ENCODE measurements around the gene NUP160. TPM values are rescaled to one million over a fixed set of nuclear protein-coding genes. Genes with fewer than 3 reads are reported as not detected.

The NUP160 gene
- total and polyA plus RNA-seq, 2 of the 4 experiments (the other 2 are of a cell fraction): 12.5 to 35.0 TPM

DNA sequence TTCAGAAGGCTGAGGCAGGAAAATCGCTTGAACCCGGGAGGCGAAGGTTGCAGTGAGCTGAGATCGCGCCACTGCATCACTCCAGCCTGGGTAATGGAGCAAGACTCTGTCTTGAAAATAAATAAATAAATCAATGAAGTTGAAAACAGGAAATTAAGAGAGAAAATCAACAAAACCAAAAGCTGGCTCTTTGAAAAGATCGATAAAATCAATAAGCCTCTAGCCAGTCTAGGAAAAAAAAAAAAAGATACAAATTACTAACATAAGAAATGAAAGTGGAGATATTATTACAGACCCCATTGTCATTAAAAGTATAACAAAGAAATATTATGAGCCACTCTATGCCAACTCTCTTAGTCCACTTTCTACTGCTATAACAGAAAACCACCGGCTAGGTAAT, 48.0 kb upstream of the NUP160 start:
- Histone ChIP-seq H3K9me1 (ENCODE audit: insufficient read depth, low read length) (no peaks in the 10 kb centered on the region), H2BK5ac (ENCODE audit: low read depth, low read length, poor library complexity, severe bottlenecking) (no peak overlapping the region), H4K20me1 (ENCODE audit: insufficient read depth, low read length) (no peaks in the 10 kb centered on the region), H3K9me3 (ENCODE audit: control insufficient read depth, insufficient read depth, low read length) (no peaks in the 10 kb centered on the region), H3K56ac (ENCODE audit: extremely low read depth, insufficient read depth, low read length) (no peak overlapping the region), H4K5ac (ENCODE audit: low read depth, low read length) (no peak overlapping the region), H3K9ac (ENCODE audit: low read depth, low read length) (no peak overlapping the region), H4K8ac (ENCODE audit: low read depth in 2 of 2, low read length in 2 of 2) (no peak overlapping the region), H3K4me2 (ENCODE audit: low read depth, low read length) (no peak overlapping the region), H3K18ac (ENCODE audit: low read depth, low read length) (no peak overlapping the region), H3K4me1 (ENCODE audit: control insufficient read depth, insufficient read depth, low read length) (no peaks in the 10 kb centered on the region), H3K27me3 (ENCODE audit: control insufficient read depth, insufficient read depth, low read length) (no peaks in the 10 kb centered on the region; the same call in 1 of the 2 replicates), H2AK5ac (ENCODE audit: low read depth, low read length) (no peak overlapping the region), H2BK120ac (ENCODE audit: low read depth, low read length) (no peak overlapping the region), H3K4me3 (ENCODE audit: insufficient read depth, low read depth, low read length) (no peak overlapping the region), H2AFZ (replicated peaks; ENCODE audit: low read length, poor library complexity) (no peak overlapping the region), H3K36me3 (ENCODE audit: control insufficient read depth, insufficient read depth, low read length) (no peaks in the 10 kb centered on the region), H3K4ac (ENCODE audit: low read depth, low read length) (no peak overlapping the region), H4K91ac (ENCODE audit: insufficient read depth, low read depth, low read length) (no peak overlapping the region), H2BK15ac (ENCODE audit: low read depth, low read length) (no peak overlapping the region), H3K14ac (replicated peaks; ENCODE audit: low read depth, low read length) (no peak overlapping the region), H3K23ac (ENCODE audit: low read depth, low read length) (no peak overlapping the region), H2AK9ac (replicated peaks; ENCODE audit: low read depth, low read length, poor library complexity) (no peak overlapping the region), H3K79me1 (ENCODE audit: low read depth in 1 of 2, low read length in 2 of 2) (no peaks in the 10 kb centered on the region), H3K27ac (ENCODE audit: insufficient read depth, low read length) (no peak overlapping the region), H2BK20ac (ENCODE audit: low read depth, low read length) (no peak overlapping the region)
- DNase-seq (no peak), ATAC-seq (ENCODE audit: low read depth) (no peak)
- ChIA-PET CTCF (no interaction called here), POLR2A (ENCODE audit: unreplicated experiment) (no interaction called here)
- no CpG with 5 or more reads among the region's 7 CpGs for WGBS, 2 experiments (ENCODE audit: extremely low coverage in 2 of 2, insufficient read length in 1 of 2)
- TF ChIP-seq CHD1 (IDR thresholded peaks at IDR 0.05; ENCODE audit: low read depth, low read length) (no peak), SMC3 (IDR thresholded peaks at IDR 0.05; ENCODE audit: low read depth, low read length) (no peak), POLR2A (IDR thresholded peaks at IDR 0.05; ENCODE audit: low read depth, low read length) (no peak), RFX5 (IDR thresholded peaks at IDR 0.05; ENCODE audit: low read depth, low read length) (no peak), BHLHE40 (IDR thresholded peaks at IDR 0.05; ENCODE audit: low read depth, low read length) (no peak), CEBPB (IDR thresholded peaks at IDR 0.05; ENCODE audit: low read depth, low read length) (no peak), MAFK (IDR thresholded peaks at IDR 0.05; ENCODE audit: low read depth, low read length) (no peak), FOS (IDR thresholded peaks at IDR 0.05; ENCODE audit: low read depth, low read length) (no peak), RCOR1 (IDR thresholded peaks at IDR 0.05; ENCODE audit: insufficient replicate concordance, low read length) (no peak), MXI1 (IDR thresholded peaks at IDR 0.05; ENCODE audit: borderline replicate concordance, low read depth, low read length) (no peak), MAZ (IDR thresholded peaks at IDR 0.05; ENCODE audit: borderline replicate concordance, low read depth, low read length) (no peak), NFE2L2 (IDR thresholded peaks at IDR 0.05; ENCODE audit: low read depth, low read length) (no peak), RAD21 (IDR thresholded peaks at IDR 0.05; ENCODE audit: low read length) (no peak)
- TF ChIP-seq, protein P1, sequence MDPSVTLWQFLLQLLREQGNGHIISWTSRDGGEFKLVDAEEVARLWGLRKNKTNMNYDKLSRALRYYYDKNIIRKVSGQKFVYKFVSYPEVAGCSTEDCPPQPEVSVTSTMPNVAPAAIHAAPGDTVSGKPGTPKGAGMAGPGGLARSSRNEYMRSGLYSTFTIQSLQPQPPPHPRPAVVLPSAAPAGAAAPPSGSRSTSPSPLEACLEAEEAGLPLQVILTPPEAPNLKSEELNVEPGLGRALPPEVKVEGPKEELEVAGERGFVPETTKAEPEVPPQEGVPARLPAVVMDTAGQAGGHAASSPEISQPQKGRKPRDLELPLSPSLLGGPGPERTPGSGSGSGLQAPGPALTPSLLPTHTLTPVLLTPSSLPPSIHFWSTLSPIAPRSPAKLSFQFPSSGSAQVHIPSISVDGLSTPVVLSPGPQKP (IDR thresholded peaks at IDR 0.05; ENCODE audit: borderline replicate concordance, low read depth, low read length): no peak
- TF ChIP-seq, protein P2, sequence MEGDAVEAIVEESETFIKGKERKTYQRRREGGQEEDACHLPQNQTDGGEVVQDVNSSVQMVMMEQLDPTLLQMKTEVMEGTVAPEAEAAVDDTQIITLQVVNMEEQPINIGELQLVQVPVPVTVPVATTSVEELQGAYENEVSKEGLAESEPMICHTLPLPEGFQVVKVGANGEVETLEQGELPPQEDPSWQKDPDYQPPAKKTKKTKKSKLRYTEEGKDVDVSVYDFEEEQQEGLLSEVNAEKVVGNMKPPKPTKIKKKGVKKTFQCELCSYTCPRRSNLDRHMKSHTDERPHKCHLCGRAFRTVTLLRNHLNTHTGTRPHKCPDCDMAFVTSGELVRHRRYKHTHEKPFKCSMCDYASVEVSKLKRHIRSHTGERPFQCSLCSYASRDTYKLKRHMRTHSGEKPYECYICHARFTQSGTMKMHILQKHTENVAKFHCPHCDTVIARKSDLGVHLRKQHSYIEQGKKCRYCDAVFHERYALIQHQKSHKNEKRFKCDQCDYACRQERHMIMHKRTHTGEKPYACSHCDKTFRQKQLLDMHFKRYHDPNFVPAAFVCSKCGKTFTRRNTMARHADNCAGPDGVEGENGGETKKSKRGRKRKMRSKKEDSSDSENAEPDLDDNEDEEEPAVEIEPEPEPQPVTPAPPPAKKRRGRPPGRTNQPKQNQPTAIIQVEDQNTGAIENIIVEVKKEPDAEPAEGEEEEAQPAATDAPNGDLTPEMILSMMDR (conservative IDR thresholded peaks at IDR 0.05; ENCODE audit: low read depth, low read length): no peak
- TF ChIP-seq, protein P3, sequence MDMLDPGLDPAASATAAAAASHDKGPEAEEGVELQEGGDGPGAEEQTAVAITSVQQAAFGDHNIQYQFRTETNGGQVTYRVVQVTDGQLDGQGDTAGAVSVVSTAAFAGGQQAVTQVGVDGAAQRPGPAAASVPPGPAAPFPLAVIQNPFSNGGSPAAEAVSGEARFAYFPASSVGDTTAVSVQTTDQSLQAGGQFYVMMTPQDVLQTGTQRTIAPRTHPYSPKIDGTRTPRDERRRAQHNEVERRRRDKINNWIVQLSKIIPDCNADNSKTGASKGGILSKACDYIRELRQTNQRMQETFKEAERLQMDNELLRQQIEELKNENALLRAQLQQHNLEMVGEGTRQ (IDR thresholded peaks at IDR 0.05; ENCODE audit: low read depth, low read length): no peak
- BruUV-seq (replicated peaks): no TSS peak
- intact Hi-C loops (cut with micrococcal nuclease) (no loop called here), dilution Hi-C loops (cut with HindIII; ENCODE audit: low sequenced_read_pairs, unreplicated experiment) (no loop called here), in situ Hi-C loops (cut with MboI; ENCODE audit: low sequenced_read_pairs) (no loop called here)
